Glomerular endothelial cell (primary cell): ENCODE results near the gene KIF3B. TPM values are rescaled to one million over a fixed set of nuclear protein-coding genes. Genes with fewer than 3 reads are reported as not detected.
"Not testable (repeated sequence)": the region's sequence is repeated elsewhere in the genome, so short reads cannot be mapped to it uniquely, and the experiment has no call there.

Source experiments
- DNase-seq: peaks from one replicate; pipeline ENCODE4 v3.0.0-alpha.2; 2011; ENCODE audit warnings: low read depth, low spot score; ENCODE audit errors: extremely low read depth
- total RNA-seq: library from RNA; depleted of rRNA; stranded (reverse); fragments of >200 nt; gene quantifications from 2 replicates; pipeline ENCODE4 v1.2.3, GENCODE V29; 2015

The KIF3B gene
- total RNA-seq, 1 donor from 2014 or later, result 21.2 TPM

- DNase-seq, result not testable (repeated sequence)
These were observed 31.2 kb upstream of the KIF3B start for GRCh38 chr20:32246208-32246607.

- no peak for DNase-seq
These were observed 29.4 kb upstream of the KIF3B start for GRCh38 chr20:32248043-32248442.

GRCh38 chr20:32249030-32249738, 28.3 kb upstream of the KIF3B start:
- no peak for DNase-seq

- no peak for DNase-seq
These were observed 26.0 kb upstream of the KIF3B start for GRCh38 chr20:32251470-32251869.

- no peak for DNase-seq
These were observed 25.3 kb upstream of the KIF3B start for GRCh38 chr20:32252189-32252588.

GRCh38 chr20:32260973-32261372, 16.5 kb upstream of the KIF3B start:
- not testable (repeated sequence) for DNase-seq

GRCh38 chr20:32261644-32262043, 15.8 kb upstream of the KIF3B start:
- no peak for DNase-seq

GRCh38 chr20:32263398-32263954, 14.0 kb upstream of the KIF3B start:
- DNase-seq, result no peak

- no peak for DNase-seq
These were observed 5.8 kb upstream of the KIF3B start for GRCh38 chr20:32271620-32272019.

GRCh38 chr20:32274359-32274758, 3.1 kb upstream of the KIF3B start:
- DNase-seq, result no peak

- not testable (repeated sequence) for DNase-seq
These were observed 2.3 kb upstream of the KIF3B start for GRCh38 chr20:32275163-32275562.

- DNase-seq, result no peak
These were observed 770 bp downstream of the KIF3B start for GRCh38 chr20:32278199-32278643.

- no peak for DNase-seq
These were observed 4.3 kb downstream of the KIF3B start for GRCh38 chr20:32281711-32282110.

GRCh38 chr20:32282461-32282860, 5.0 kb downstream of the KIF3B start:
- DNase-seq, result no peak

- no peak for DNase-seq
These were observed 7.7 kb downstream of the KIF3B start for GRCh38 chr20:32285082-32285620.

GRCh38 chr20:32285621-32286371, 8.3 kb downstream of the KIF3B start:
- no peak for DNase-seq

- DNase-seq, result no peak
These were observed 9.8 kb downstream of the KIF3B start for GRCh38 chr20:32287231-32287638.

- no peak for DNase-seq
These were observed 10.9 kb downstream of the KIF3B start for GRCh38 chr20:32288225-32288849.

GRCh38 chr20:32289299-32289660, 11.8 kb downstream of the KIF3B start:
- not testable (repeated sequence) for DNase-seq

GRCh38 chr20:32289661-32290431, 12.4 kb downstream of the KIF3B start:
- DNase-seq, result no peak
